Ectodermal cell (in vitro differentiated cells): ENCODE measurements around the gene KRTAP10-3.
"Not testable (repeated sequence)": the region's sequence is repeated elsewhere in the genome, so short reads cannot be mapped to it uniquely, and the experiment has no call there.

Source experiments
- H3K27ac ChIP-seq: 2 replicates; pipeline ENCODE4 v1.7.0; 2013; ENCODE audit warnings: mild to moderate bottlenecking, low read depth, low read length; ENCODE audit not compliant: insufficient read depth, poor library complexity, severe bottlenecking
- H3K27me3 ChIP-seq: 2 replicates; pipeline ENCODE4 v1.7.0; 2013; ENCODE audit warnings: mild to moderate bottlenecking, low read length; ENCODE audit not compliant: insufficient read depth, control insufficient read depth, poor library complexity, severe bottlenecking
- H3K36me3 ChIP-seq: one replicate; pipeline ENCODE4 v1.7.0; 2013; ENCODE audit warnings: low read length; ENCODE audit not compliant: control insufficient read depth, insufficient read depth
- H3K4me1 ChIP-seq: one replicate; pipeline ENCODE4 v1.7.0; 2013; ENCODE audit warnings: low read length; ENCODE audit not compliant: control insufficient read depth, insufficient read depth
- H3K4me3 ChIP-seq: 2 replicates; pipeline ENCODE4 v1.7.0; 2013; ENCODE audit warnings: low read depth, low read length, control low read depth; ENCODE audit not compliant: insufficient read depth
- H3K9me3 ChIP-seq: 2 replicates; pipeline ENCODE4 v1.7.0; 2013; ENCODE audit warnings: mild to moderate bottlenecking, low read length, moderate library complexity; ENCODE audit not compliant: control insufficient read depth
- WGBS, 2 experiments: methylation state at CpG; one replicate each; pipeline ENCODE4 v1.1.7; 2013; ENCODE audit warnings: missing lambda C conversion rate in 2 of 2; 5-methylcytosine and 5-hydroxymethylcytosine counted together

Gene KRTAP10-3

GRCh38 chr21:44598061-44598460 is 39.5 kb upstream of the KRTAP10-3 start:
- Histone ChIP-seq H3K4me3 (no peak overlapping the region), H3K4me1 (peaks cover 4% of the 10 kb centered on the region), H3K9me3 (no peaks in the 10 kb centered on the region), H3K27ac (peak overlapping the region; percentile 76), H3K36me3 (no peaks in the 10 kb centered on the region), H3K27me3 (no peaks in the 10 kb centered on the region)
- WGBS, 2 experiments, result 60 to 62% methylated on average over 11 of the region's 11 CpGs

- no peak overlapping the region for H3K4me3 ChIP-seq
- H3K9me3 ChIP-seq, result no peaks in the 10 kb centered on the region
- H3K36me3 ChIP-seq, result no peaks in the 10 kb centered on the region
- H3K4me1 ChIP-seq, result peaks cover 12% of the 10 kb centered on the region
- 94 to 95% methylated on average over 9 of the region's 9 CpGs for WGBS, 2 experiments
- H3K27me3 ChIP-seq, result no peaks in the 10 kb centered on the region
- no peak overlapping the region for H3K27ac ChIP-seq
These were observed 37.6 kb upstream of the KRTAP10-3 start for GRCh38 chr21:44596068-44596725.

GRCh38 chr21:44595524-44595923 is 36.9 kb upstream of the KRTAP10-3 start:
- 91 to 95% methylated on average over 5 to 6 of the region's 6 CpGs for WGBS, 2 experiments
- Histone ChIP-seq H3K36me3 (no peaks in the 10 kb centered on the region), H3K4me3 (no peak overlapping the region), H3K4me1 (peaks cover 12% of the 10 kb centered on the region), H3K9me3 (no peaks in the 10 kb centered on the region), H3K27me3 (no peaks in the 10 kb centered on the region), H3K27ac (no peak overlapping the region)

- Histone ChIP-seq H3K36me3 (no peaks in the 10 kb centered on the region), H3K4me3 (no peak overlapping the region), H3K9me3 (no peaks in the 10 kb centered on the region), H3K4me1 (peaks cover 12% of the 10 kb centered on the region), H3K27me3 (no peaks in the 10 kb centered on the region), H3K27ac (no peak overlapping the region)
- 94 to 95% methylated on average over 11 to 12 of the region's 12 CpGs for WGBS, 2 experiments
These were observed 35.9 kb upstream of the KRTAP10-3 start for GRCh38 chr21:44594406-44594916.

GRCh38 chr21:44593598-44594405 is 35.2 kb upstream of the KRTAP10-3 start:
- H3K27ac ChIP-seq, result no peak overlapping the region
- H3K4me3 ChIP-seq, result no peak overlapping the region
- peaks cover 12% of the 10 kb centered on the region for H3K4me1 ChIP-seq
- H3K36me3 ChIP-seq, result no peaks in the 10 kb centered on the region
- H3K27me3 ChIP-seq, result no peaks in the 10 kb centered on the region
- 77 to 78% methylated on average over 20 of the region's 20 CpGs for WGBS, 2 experiments
- no peaks in the 10 kb centered on the region for H3K9me3 ChIP-seq

GRCh38 chr21:44592446-44593311 is 34.1 kb upstream of the KRTAP10-3 start, which contains the start of gene KRTAP10-6:
Gene KRTAP10-6, minus strand, starts transcription at chr21:44592505. Its CDS starts 21 bp downstream, at chr21:44592484.
- Histone ChIP-seq H3K9me3 (no peaks in the 10 kb centered on the region), H3K4me1 (peaks cover 12% of the 10 kb centered on the region), H3K27ac (no peak within 1 kb of the TSS), H3K27me3 (no peaks in the 10 kb centered on the region), H3K36me3 (no peaks in the 10 kb centered on the region), H3K4me3 (no peak within 1 kb of the TSS)
- WGBS, 2 experiments, result 88% methylated on average over 33 of the region's 33 CpGs

- 96 to 100% methylated on average over 2 of the region's 4 CpGs for WGBS, 2 experiments
- not testable (repeated sequence) for H3K9me3 ChIP-seq, H3K36me3 ChIP-seq
These were observed 33.2 kb upstream of the KRTAP10-3 start for GRCh38 chr21:44591801-44592130.

GRCh38 chr21:44590897-44591800 is 32.6 kb upstream of the KRTAP10-3 start:
- not testable (repeated sequence) for H3K27ac ChIP-seq, H3K27me3 ChIP-seq, H3K36me3 ChIP-seq, H3K4me3 ChIP-seq, H3K9me3 ChIP-seq
- H3K4me1 ChIP-seq, result peaks cover 12% of the 10 kb centered on the region
- WGBS, 2 experiments, result 83 to 87% methylated on average over 16 to 18 of the region's 19 CpGs

More at GRCh38 chr21:44591801-44592130, 33.2 kb upstream of the KRTAP10-3 start:
- H3K4me3 ChIP-seq, H3K27me3 ChIP-seq, H3K27ac ChIP-seq: not testable (repeated sequence)
- peaks cover 12% of the 10 kb centered on the region for H3K4me1 ChIP-seq

GRCh38 chr21:44590311-44590721 is 31.7 kb upstream of the KRTAP10-3 start:
- Histone ChIP-seq H3K4me3 (no peak overlapping the region), H3K36me3 (no peaks in the 10 kb centered on the region), H3K4me1 (peaks cover 12% of the 10 kb centered on the region), H3K27ac (no peak overlapping the region), H3K9me3 (no peaks in the 10 kb centered on the region), H3K27me3 (no peaks in the 10 kb centered on the region)
- WGBS, 2 experiments, result 93 to 94% methylated on average over 10 of the region's 10 CpGs
